Amygdala (tissue), 56 donors: ENCODE measurements around the gene CGRRF1.

ENCODE experiments used
- DNase-seq, 56 donors: peaks; one replicate each; lab custom pipeline; 2025; lab: John Stamatoyannopoulos, UW

Gene CGRRF1

GRCh38 chr14:54489318-54489683, 20.4 kb upstream of the CGRRF1 start:
- no peak for DNase-seq

DNA sequence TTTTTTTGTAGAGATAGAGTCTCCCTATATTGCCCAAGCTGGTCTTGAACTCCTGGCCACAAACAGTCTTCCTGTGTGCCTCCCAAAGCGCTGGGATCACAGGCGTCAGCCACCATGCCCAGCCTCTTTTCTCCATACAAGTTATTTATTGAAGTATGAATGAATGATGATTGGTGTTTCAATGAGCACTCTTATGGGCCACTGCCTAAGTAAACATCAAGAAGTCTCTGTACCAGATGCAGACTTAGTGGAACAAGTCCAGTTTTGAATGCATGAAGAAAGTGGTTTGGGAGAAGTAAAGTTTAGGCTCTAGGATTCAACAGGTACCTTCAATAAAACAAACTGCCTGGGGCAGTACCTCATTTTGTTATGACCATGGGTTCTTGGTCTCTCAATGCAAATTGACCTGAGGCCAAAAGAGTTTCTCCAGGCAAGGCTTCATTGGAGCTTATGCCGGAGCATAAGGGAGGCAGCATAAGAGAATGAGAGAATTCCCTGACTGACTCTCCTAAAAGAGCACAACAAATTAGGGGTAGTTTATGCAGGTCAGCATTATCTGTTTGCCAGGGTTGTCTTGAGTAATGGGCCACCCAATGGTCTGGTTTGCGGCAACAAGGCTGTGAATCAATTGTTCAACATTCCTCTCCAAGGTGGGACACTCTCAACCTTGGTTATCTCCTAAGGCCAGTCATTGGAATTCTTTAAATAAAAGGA, 19.8 kb upstream of the CGRRF1 start:
- no peak for DNase-seq

DNA sequence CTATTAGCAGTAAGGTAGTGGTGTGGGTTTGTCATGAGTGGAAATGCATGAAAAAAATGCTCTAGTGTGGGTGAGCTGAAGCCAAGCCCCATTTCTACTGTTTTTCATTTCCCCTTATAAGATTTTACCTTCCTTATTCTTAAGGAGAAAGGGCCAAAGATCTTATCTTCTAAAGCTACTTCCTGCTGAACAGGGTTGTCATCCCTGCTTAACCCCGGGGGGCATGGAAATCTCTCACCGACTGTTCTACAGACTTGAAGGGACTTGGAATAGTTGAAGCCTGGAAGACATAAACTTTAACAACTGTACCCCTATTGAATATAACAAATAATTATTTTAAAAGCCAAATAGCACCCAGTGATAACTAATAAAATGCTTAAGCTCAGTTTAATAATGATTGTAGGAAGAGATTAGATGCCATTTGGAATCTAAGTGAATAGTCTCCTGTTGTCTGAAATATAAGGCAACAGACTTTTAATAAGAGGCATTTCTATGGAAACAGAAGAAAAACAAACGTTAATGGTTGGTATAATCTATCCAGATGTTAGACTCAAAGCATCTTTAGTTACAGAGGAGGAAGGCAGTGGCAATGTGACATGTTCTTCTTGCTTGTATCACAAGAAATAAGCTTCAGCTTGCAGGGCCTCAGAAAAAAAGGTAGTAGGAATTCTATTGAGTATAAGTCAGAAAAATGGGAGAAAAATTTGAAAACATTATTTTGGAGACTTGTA, 19.1 kb upstream of the CGRRF1 start:
- no peak for DNase-seq

- DNase-seq, result no peak
These were observed 16.4 kb upstream of the CGRRF1 start for GRCh38 chr14:54493293-54493692.

DNA sequence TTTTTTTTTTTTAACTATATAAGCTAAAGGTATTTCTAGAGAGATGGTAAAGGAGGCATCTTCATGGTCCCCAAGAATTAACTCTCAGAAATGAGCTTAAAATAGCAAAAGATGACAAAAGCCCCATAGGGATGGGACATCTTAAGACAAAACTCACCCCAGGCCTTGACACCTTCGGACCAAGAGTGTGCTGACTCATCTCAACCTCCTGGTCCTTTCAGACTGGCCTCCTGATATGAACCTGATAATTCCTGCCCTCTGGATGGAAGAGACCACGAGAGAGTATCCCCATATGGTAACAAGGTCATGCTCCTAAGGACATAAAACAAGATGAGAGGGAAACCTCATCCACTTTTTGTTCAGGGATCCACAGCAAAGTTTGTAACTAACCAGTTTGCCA, 12.5 kb upstream of the CGRRF1 start:
- no peak for DNase-seq

- no peak for DNase-seq
These were observed 11.6 kb upstream of the CGRRF1 start for GRCh38 chr14:54498095-54498531.

DNA sequence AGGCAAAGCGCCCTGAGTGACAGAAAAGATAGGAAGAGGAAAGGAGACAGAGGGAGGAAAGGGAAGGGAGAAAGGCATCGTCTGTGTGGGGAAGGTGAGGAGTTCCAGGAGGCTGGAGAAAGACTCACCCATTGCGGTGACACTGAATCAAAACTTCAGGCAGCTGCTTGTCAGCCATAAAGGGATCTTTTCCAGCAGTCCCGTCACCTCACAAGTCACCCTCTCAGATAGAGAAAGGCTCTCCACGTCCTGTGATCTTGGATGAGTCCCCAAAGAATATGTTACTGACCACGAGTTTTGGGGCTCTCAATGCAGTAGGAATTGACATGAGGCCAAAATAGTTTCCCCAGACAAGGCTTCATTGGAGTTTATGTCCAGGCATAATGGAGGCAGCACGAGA, 11.1 kb upstream of the CGRRF1 start:
- DNase-seq, result no peak

- DNase-seq, result no peak
These were observed 9.0 kb upstream of the CGRRF1 start for GRCh38 chr14:54500744-54501143.

DNA sequence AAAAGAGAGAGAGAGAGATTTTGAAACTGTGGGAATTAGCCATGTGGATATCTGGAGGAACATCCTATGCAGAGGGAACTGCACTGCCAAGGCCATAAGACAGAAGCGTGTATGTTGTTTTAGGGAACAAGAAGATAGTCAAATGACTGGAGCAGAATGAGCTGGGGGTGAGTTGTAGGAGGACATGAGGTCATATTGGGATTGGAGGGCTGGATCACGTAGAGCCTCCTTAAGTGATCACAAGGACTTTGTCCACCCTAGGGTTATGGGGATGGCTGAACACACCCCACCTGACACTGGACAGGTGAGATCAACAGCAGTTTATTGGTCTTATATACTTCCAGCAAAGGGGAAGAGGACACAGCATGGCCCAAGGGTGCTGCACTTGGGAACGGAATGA, 8.2 kb upstream of the CGRRF1 start:
- DNase-seq, result no peak

DNA sequence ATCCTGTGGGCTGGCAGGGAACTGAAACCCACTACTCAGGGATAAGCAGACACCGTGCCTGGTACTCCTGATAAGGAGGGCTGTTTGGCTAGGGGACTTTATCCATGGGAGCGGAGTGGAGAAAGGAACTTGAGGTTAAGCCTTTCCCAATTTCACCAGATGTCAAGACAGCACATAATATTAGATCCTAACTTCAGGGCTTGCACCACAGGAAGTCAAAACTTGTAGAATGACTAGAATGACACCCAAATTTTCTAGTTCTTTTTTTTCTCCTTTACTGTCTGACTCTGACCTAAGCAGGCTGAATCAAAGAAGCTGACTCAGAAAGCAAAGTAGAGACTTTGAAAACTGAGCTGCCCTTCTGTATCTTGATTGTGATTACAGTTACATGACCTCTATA, 7.1 kb upstream of the CGRRF1 start:
- DNase-seq, result no peak

- peak in 1 of 56 donors; percentile 18 for DNase-seq
These were observed 6.2 kb upstream of the CGRRF1 start for GRCh38 chr14:54503486-54503885.

DNA sequence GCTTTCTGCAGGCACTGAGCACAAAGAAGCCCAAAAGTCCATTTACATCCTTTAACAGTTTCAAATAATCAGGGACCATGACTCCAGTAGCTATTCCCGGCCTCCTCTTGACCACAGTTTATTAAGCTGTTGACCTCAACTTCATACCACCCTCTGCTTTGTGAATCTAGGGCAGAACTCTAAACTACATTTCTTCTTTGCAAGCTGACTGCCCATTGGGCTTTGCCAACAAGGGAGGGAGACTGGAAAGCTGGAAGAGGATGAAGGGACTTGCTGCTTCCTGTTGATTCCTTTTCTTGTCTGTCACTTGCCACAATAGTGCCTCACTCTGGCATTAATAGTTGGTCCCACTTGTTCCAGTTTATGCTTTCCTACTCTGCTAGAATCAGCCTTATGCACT, 2.7 kb downstream of the CGRRF1 start:
- DNase-seq, result peak in 8 of 56 donors; percentile 3 to 28 (median 10)

- no peak for DNase-seq
These were observed 6.0 kb downstream of the CGRRF1 start for GRCh38 chr14:54515670-54516069.

DNA sequence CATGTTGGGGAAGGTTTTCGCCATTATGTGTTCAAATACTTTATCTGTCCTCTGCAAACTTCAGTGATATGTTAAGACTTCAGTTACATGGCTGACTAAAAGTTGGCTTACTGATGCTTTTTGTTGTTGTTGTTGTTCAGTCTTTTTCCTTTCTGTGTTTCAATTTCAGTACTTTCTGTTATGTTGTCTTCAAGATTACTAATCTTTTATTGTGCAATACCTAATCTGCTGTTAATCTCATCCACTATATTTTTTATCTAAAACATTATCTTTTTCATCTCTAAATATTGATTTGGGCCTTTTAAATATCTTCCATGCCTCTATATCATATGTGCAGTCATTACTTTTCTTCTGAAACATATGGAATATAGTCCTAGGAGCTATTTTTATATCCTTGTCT, 7.0 kb downstream of the CGRRF1 start:
- no peak for DNase-seq

DNA sequence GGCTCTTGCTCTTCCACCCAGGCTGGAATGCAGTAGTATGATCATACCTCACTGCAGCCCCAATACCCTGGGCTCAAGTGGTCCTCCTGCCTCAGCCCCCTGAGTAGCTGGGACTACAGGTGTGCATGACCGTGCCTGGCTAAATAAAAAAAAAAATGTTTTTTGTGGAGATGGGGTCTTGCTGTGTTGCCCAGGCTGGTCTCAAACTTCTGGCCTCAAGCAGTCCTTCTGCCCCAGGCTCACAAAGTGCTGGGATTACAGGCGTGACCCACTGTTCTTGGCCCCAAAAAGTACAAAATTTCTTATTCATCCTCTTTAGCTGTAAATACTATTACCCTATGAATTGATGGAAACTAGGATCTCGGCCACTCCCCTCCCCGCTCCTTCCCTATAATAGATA, 14.7 kb downstream of the CGRRF1 start:
- DNase-seq, result no peak

GRCh38 chr14:54528973-54529372, 19.3 kb downstream of the CGRRF1 start:
- no peak for DNase-seq

- no peak for DNase-seq
These were observed 20.1 kb downstream of the CGRRF1 start for GRCh38 chr14:54529811-54530210.

- DNase-seq, result no peak
These were observed 22.7 kb downstream of the CGRRF1 start for GRCh38 chr14:54532111-54533012.

DNA sequence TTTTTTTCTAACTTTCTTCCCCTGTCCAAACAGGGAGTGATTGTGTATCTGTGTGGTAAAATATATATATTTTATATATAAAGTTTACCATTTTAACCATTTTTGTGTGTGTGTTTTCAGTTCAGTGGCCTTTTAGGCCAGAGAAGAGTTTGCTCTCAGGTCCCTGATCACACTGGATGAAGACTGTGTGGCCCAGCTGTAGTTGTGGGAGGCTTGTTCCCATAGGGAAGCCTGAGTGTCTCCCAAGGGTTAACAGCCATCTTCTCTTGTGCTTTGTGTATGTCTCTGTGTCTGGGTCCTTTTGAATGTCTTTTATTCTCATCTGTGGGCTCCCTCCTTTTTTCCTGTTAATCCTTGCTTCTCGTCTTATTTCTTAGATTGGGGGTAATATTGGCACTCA, 23.4 kb downstream of the CGRRF1 start:
- no peak for DNase-seq

DNA sequence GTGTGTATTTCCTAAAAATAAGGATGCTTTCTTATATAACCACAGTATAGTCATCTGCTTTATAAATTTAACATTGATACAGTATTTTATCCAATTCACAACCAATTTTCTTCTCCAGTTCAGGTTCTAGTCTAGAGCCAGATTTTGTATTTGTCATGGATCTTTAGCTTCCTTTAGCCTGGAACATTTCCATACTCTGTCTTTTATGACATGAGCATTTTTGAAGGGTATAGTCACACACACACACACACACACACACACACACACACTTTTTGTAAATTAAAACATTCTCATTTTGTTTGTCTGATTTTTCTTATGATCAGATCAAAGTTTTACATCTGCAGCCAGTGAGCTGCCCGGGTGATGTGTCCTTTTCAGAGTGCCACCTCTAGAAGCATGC, 25.4 kb downstream of the CGRRF1 start:
- no peak for DNase-seq

- no peak for DNase-seq
These were observed 25.9 kb downstream of the CGRRF1 start for GRCh38 chr14:54535646-54536045.
